Effector CD8-positive, alpha-beta T cell (primary cell): ENCODE results near the gene IL18R1.
"Not testable (repeated sequence)": the region's sequence is repeated elsewhere in the genome, so short reads cannot be mapped to it uniquely, and the experiment has no call there.

Experiments used
- DNase-seq: peaks from one replicate; lab custom pipeline; 2025; lab: John Stamatoyannopoulos, UW
- total RNA-seq, 4 experiments: gene quantifications; one replicate each; lab custom pipeline; 2026; lab: John Stamatoyannopoulos, UW

Gene IL18R1, protein sequence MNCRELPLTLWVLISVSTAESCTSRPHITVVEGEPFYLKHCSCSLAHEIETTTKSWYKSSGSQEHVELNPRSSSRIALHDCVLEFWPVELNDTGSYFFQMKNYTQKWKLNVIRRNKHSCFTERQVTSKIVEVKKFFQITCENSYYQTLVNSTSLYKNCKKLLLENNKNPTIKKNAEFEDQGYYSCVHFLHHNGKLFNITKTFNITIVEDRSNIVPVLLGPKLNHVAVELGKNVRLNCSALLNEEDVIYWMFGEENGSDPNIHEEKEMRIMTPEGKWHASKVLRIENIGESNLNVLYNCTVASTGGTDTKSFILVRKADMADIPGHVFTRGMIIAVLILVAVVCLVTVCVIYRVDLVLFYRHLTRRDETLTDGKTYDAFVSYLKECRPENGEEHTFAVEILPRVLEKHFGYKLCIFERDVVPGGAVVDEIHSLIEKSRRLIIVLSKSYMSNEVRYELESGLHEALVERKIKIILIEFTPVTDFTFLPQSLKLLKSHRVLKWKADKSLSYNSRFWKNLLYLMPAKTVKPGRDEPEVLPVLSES
- total RNA-seq, result 5.7 to 80.3 (median 48.3) reads per million in 4 experiments

DNA sequence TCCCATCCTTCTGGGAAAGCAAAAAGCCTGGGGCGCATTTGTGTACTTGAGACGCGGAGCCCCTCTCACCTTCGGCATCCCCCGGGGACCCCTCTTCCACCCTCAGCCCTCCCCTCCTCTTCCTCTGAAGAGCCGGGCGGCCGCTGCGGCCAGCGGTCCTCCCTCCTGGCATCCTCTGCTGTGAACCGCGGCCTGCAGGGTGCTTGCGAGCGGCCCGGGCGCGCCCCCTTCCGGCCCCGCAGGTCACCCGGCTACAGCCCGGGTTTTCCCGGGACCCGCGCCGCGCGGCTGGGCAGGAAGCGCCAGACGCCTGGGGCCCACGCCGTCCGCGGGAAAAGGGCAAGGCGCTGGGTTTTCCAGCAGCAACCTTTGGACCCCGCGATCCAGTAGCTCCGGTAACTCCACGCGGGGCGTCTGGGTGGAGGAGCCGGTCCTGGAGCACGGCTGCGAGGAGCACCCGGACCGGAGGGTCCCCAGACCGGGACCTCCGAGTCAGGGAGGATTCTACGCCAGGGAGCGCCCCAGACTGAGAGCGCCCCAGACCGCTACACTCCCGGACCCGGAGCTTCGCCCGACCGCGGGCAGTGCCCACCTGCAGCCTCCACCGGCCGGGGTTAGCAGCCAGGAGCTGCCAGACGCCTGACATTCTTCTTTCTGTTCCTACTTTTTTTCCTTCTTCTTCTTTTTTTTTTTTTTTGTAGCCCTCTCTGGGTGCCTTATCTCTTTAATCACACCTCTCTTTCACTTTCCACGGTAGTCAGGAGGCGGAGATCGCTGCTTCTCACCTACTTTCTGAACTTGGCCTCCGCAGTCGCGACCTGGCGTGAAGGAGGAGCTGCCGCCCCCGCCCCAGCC lies at the start of gene IL18R1:
Gene IL18R1, plus strand, starts transcription at position 271 of the 855 bp plus-strand sequence. CDS start 6,865 bp downstream, outside the sequence.
- peak; percentile 32 for DNase-seq

DNA sequence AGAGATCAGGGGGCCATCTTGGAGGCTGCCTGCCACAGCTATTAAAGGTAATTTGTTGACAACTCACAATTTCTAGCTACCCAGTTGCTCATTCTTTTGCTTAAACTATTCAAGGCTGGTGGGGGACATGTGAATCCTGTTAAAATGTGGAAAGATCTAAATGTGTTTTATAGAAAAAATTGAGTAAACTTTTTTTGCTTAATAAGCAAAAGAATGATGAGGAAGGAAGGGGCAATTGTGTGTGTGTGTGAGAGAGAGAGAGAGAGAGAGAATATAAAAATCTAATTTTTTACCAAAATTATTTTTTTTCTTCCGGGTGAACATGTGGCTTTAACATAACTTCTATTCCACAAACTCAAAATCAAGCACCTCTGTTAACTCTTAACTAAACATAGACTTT lies 49.5 kb upstream of the IL18R1 start:
- no peak for DNase-seq

GRCh38 chr2:102310964-102311640 lies 44.5 kb upstream of the IL18R1 start, which contains the start of gene IL1RL1:
TSS of gene IL1RL1 (plus strand) at chr2:102311563. CDS start at chr2:102338265, 26,702 bp downstream.
- no peak for DNase-seq

DNA sequence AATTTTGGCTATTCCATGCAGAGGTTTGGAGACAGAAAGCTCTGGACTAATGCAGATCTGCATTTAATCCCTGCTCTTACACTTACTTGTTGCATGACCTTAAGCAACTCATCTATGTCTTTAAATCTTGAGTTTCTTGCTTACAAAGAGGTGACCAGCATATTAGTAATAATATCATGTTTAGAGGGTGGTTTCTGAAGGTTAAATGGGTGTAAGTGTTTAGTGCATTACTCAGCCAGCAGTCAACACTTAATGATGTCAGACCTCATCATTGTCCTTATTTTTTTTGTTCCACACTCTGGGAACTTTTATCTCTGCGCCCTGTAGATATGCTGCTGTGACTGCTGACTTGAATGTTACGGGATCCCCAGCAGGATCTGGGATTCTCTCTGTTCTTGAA lies 42.6 kb upstream of the IL18R1 start:
- no peak for DNase-seq

DNA sequence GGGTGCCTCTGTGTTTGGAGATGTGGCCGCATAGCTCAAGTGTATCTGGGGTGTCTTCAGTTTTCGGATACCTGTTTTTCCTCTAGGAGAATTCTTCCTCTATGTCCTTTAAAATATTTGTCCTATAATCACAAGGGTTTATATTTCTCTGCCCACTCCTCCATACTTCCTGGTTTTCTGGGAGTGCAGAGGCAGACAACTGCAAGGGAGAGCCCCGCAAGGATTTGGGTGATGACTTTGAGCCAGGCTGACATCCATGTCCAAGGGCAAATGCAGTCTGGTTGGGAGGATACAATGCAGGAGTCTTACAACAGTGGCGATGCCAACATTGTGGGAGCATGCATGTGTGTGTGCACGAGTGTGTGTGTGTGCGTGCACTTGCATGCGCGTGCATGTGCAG lies 42.1 kb upstream of the IL18R1 start:
- no peak for DNase-seq

DNA sequence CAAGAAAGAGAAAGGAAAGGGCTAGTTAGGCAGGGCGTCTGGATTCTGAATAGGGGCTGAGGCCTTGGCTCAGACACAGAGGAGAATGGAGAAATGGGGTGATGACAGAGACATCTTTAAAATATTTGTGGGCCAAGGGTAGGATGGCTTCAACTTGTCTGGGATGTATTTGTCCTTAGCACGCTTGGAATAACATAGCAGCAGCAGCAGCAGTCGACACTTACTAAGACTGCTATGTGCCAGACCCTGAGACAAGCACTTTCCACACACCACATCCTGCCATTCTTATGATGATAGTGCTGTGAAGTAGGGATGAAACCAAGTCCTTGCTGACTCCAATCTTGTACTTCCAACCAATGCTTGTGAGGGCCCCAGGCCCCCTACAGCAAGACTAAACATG lies 41.6 kb upstream of the IL18R1 start:
- no peak for DNase-seq

- DNase-seq, result no peak
These were observed 39.7 kb upstream of the IL18R1 start for GRCh38 chr2:102315921-102316320.

DNA sequence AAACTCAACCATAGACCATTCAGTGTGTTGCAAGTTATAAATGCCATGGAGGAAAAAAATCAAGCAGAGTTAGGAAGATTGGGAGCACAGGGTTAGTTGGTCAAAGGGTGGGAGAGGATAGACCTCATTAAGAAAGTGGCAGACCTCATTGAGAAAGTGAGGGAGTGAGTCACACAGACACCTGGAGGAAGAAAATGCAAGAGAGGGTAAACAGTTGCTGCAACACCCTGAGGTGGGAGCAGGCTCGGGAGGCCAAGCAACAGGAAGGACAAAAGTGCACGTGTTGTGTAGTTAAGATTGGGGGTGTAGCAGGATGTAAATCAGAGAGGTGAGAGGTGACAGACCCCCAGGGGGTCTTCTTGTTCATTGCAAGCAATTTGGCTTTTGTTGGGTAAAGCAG lies 37.9 kb upstream of the IL18R1 start:
- no peak for DNase-seq

- no peak for DNase-seq
These were observed 37.2 kb upstream of the IL18R1 start for GRCh38 chr2:102318437-102318836.

DNA sequence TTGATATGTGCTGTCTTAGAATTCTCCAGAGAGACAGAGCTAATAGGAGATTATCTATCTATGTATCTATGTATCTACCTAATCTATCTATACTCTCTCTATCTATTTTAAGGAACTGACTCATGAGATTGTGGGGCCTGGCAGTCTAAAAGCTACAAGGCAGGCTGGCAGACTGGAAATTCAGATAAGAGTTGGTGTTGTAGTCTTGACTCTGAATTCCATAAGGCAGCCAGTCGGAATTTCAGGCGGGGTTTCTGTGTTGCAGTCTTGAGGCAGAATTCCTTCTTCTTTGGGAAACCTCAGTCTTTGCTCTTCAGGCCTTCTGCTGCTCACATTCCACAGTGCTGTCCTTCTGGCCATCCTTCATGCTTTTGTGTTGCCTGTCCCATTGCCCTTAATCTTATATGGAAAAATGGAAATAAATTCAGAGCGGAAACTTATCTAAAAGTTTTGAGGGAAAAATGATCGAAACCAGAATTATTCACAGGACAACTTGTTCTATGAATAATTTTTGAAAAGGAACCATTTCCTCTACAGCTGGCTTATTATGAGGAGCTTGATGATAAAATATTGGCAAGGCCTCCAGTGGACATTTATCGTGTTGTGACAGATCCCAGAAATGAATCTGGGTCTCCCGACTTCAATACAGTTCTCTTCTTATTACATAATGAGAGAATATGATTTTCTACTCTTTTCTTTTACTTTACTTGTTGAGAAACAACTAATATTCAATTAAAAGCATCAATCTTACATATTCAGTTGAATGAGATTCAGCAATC lies 33.5 kb upstream of the IL18R1 start:
- DNase-seq, result no peak

DNA sequence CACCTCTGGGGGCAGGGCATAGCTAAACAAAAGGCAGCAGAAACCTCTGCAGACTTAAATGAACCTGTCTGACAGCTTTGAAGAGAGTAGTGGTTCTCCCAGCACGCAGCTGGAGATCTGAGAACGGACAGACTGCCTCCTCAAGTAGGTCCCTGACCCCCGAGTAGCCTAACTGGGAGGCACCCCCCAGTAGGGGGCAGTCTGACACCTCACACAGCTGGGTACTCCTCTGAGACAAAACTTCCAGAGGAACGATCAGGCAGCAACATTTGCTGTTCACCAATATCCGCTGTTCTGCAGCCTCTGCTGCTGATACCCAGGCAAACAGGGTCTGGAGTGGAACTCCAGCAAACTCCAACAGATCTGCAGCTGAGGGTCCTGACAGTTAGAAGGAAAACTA lies 30.7 kb upstream of the IL18R1 start:
- not testable (repeated sequence) for DNase-seq

DNA sequence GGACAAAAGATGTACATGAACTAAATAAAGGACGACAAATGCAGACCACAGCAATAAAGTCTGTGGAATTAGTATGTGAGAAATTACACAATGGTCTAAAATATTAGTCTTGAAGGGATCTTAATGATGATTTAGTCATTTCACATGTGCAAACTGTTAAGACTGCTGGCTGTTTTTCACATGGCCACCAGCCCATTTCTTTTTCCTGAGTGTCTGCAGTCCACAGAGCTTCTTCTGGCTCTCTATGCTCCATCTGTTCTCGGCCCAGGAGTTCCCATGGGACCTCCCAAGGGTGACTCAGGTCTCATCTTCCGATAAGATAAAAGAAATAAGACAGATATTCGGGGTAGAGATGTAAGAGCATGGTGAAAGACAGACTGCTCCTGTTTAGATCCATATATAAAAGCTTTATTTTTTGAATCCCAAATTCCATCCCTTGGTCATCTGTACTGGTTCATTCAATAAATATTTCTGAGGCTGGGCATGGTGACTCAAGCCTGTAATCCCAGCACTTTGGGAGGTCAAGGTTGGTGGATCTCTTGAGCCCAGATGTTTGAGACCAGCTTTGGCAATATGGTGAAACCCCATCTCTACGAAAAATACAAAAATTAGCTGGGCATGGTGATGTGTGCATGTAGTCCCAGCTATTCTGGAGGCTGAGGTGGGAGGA lies 24.1 kb upstream of the IL18R1 start:
- no peak for DNase-seq

GRCh38 chr2:102334486-102334885 lies 21.1 kb upstream of the IL18R1 start:
- DNase-seq, result no peak

- no peak for DNase-seq
These were observed 19.7 kb upstream of the IL18R1 start for GRCh38 chr2:102335871-102336366.

GRCh38 chr2:102336502-102336945 lies 19.1 kb upstream of the IL18R1 start:
- DNase-seq, result no peak

DNA sequence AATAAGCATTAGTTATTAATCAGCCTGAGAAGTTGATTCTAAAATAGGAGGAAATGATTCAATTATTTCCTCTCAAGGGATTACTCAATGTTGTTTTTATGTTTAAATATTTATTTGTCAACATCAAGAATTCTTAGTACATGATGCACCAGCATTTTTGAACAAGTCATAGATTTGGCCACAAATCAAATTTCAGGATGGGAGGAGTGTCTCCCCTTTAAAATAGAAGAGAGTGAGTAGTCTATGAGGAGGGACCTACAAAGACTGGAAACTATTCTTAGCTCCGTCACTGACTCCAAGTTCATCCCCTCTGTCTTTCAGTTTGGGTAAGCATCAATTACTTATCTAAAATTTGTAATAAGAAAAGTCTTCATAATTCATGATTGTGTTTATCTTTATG lies 18.6 kb upstream of the IL18R1 start:
- no peak for DNase-seq

DNA sequence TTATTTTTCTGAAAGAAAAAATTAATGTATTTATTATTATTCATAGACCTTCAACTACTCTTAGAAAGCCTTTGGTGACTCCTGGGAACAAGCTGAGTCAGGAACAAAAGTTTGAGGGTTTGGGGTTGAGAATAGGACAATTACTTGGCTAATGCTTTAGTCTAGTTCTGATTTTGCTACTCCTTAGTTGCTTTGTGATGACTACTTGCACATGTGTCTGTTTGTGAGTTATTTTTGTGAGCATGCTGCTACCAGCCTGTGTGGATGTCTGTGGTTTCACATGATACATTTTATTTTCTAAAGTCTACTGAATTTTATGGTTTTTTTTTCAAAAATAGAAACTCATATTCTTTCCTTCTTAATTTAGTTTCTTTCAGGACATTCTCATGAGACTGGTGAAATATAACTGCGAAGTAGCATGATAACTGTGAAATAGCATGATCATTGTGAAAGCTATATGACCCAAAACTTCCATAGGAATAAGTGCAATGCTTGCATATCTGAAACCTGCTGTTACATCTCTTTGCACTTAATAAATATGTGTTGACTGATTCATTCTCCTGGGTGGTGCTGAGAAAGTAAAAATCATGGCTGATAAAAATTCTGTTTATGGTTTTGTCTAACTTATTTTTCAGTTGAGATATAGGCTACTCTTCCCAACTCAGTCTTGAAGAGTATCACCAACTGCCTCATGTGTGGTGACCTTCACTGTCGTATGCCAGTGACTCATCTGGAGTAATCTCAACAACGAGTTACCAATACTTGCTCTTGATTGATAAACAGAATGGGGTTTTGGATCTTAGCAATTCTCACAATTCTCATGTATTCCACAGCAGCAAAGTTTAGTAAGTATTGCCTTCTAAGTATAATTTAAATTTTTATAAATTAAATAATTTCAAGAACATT lies 17.9 kb upstream of the IL18R1 start:
- DNase-seq, result no peak

DNA sequence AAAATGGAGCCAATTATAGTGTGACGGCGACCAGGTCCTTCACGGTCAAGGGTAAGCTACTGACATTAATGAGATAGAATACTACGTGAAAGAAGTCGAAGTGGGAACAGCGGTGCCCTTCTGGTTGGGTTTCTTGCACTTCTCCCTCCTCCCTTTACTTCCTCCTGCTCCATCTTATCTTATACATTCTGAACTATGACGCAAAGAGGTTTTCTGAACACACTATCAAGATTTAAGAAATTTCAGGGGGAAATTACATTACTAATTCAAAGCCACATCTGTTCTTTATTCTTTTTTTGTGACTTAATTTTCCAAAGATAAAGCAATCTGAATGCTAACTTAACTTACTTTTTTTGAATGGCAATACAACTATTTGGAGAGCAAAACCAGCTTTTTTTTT lies 14.8 kb upstream of the IL18R1 start:
- no peak for DNase-seq

DNA sequence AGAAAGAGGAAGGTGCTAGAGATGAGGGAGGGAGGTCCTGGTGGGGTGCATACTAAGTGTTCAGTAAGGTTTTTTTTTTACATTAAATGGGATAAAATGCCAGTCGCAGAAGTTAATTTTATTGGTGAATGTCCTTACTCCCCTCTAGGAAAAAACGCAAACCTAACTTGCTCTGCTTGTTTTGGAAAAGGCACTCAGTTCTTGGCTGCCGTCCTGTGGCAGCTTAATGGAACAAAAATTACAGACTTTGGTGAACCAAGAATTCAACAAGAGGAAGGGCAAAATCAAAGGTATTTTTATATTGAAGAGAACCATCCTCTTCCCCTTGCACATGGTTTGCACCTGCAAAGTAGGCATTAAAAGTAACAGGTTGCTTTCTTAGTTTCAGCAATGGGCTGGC lies 12.7 kb upstream of the IL18R1 start:
- no peak for DNase-seq
